ENCODE measurements around the gene ZNF488.

Gene ZNF488

GRCh38 chr10:47383261-47384147 is 589 bp downstream of the ZNF488 start:
- no peaks in the 10 kb centered on the region for H3K9me3 ChIP-seq
- peak overlapping the region; percentile 49 for H3K4me3 ChIP-seq
- in situ Hi-C loops (cut with MboI; ENCODE audit: low sequenced_read_pairs) = loop anchor here (5.0 kb wide), 2 partner anchors 1101 to 1276 kb away; no protein-coding TSS in a partner anchor
- H3K27me3 ChIP-seq (ENCODE audit: low read depth) = peaks cover 4% of the 10 kb centered on the region
- no peaks in the 10 kb centered on the region for H3K4me1 ChIP-seq
- no peak for DNase-seq (ENCODE audit: low spot score in 2 of 2)
- H3K36me3 ChIP-seq (replicated peaks) = no peaks in the 10 kb centered on the region

- no peaks in the 10 kb centered on the region for H3K4me1 ChIP-seq
- peaks cover 6% of the 10 kb centered on the region for H3K27me3 ChIP-seq (ENCODE audit: low read depth)
- no peaks in the 10 kb centered on the region for H3K9me3 ChIP-seq
- H3K36me3 ChIP-seq (replicated peaks) = no peaks in the 10 kb centered on the region
- no peak for DNase-seq (ENCODE audit: low spot score in 2 of 2)
- H3K4me3 ChIP-seq = no peak overlapping the region
- in situ Hi-C loops (cut with MboI; ENCODE audit: low sequenced_read_pairs) = loop anchor here (5.0 kb wide), 2 partner anchors 1099 to 1274 kb away; no protein-coding TSS in a partner anchor
Measured at GRCh38 chr10:47381427-47382379, 2.4 kb downstream of the ZNF488 start.

- Histone ChIP-seq H3K36me3 (replicated peaks) (no peaks in the 10 kb centered on the region), H3K4me1 (no peaks in the 10 kb centered on the region), H3K27me3 (ENCODE audit: low read depth) (peaks cover 6% of the 10 kb centered on the region), H3K4me3 (no peak overlapping the region), H3K9me3 (no peaks in the 10 kb centered on the region)
- in situ Hi-C loops (cut with MboI; ENCODE audit: low sequenced_read_pairs) = loop anchor here (5.0 kb wide), 2 partner anchors 1099 to 1274 kb away; no protein-coding TSS in a partner anchor
- DNase-seq (ENCODE audit: low spot score in 2 of 2) = no peak
Measured at GRCh38 chr10:47381103-47381395, 3.0 kb downstream of the ZNF488 start.

- Histone ChIP-seq H3K9me3 (no peaks in the 10 kb centered on the region), H3K4me1 (no peaks in the 10 kb centered on the region), H3K27me3 (ENCODE audit: low read depth) (peaks cover 6% of the 10 kb centered on the region), H3K36me3 (replicated peaks) (no peaks in the 10 kb centered on the region), H3K4me3 (no peak overlapping the region)
- no peak for DNase-seq (ENCODE audit: low spot score in 2 of 2)
- in situ Hi-C loops (cut with MboI; ENCODE audit: low sequenced_read_pairs) = loop anchor here (5.0 kb wide), 2 partner anchors 1098 to 1273 kb away; no protein-coding TSS in a partner anchor
Measured at GRCh38 chr10:47380341-47381102, 3.6 kb downstream of the ZNF488 start.

- DNase-seq (ENCODE audit: low spot score in 2 of 2) = no peak
- no peaks in the 10 kb centered on the region for H3K36me3 ChIP-seq (replicated peaks)
- no peaks in the 10 kb centered on the region for H3K4me1 ChIP-seq
- in situ Hi-C loops (cut with MboI; ENCODE audit: low sequenced_read_pairs) = loop anchor here (5.0 kb wide), 2 partner anchors 1098 to 1273 kb away; no protein-coding TSS in a partner anchor
- peaks cover 6% of the 10 kb centered on the region for H3K27me3 ChIP-seq (ENCODE audit: low read depth)
- no peaks in the 10 kb centered on the region for H3K9me3 ChIP-seq
- no peak overlapping the region for H3K4me3 ChIP-seq
Measured at GRCh38 chr10:47379901-47380300, 4.2 kb downstream of the ZNF488 start.

- Histone ChIP-seq H3K27me3 (ENCODE audit: low read depth) (peaks cover 6% of the 10 kb centered on the region), H3K9me3 (no peaks in the 10 kb centered on the region), H3K36me3 (replicated peaks) (no peaks in the 10 kb centered on the region), H3K4me3 (no peak overlapping the region), H3K4me1 (no peaks in the 10 kb centered on the region)
- no peak for DNase-seq (ENCODE audit: low spot score in 2 of 2)
- in situ Hi-C loops (cut with MboI; ENCODE audit: low sequenced_read_pairs) = no loop called here
Measured at GRCh38 chr10:47379445-47379785, 4.7 kb downstream of the ZNF488 start.

- Histone ChIP-seq H3K4me1 (no peaks in the 10 kb centered on the region), H3K36me3 (replicated peaks) (no peaks in the 10 kb centered on the region), H3K4me3 (no peak overlapping the region), H3K27me3 (ENCODE audit: low read depth) (peaks cover 6% of the 10 kb centered on the region), H3K9me3 (no peaks in the 10 kb centered on the region)
- DNase-seq (ENCODE audit: low spot score in 2 of 2) = no peak
- in situ Hi-C loops (cut with MboI; ENCODE audit: low sequenced_read_pairs) = no loop called here
Measured at GRCh38 chr10:47378606-47379444, 5.3 kb downstream of the ZNF488 start.

GRCh38 chr10:47378183-47378510 is 5.9 kb downstream of the ZNF488 start:
- Histone ChIP-seq H3K27me3 (ENCODE audit: low read depth) (peaks cover 4% of the 10 kb centered on the region), H3K4me3 (no peak overlapping the region), H3K9me3 (no peaks in the 10 kb centered on the region), H3K4me1 (no peaks in the 10 kb centered on the region), H3K36me3 (replicated peaks) (no peaks in the 10 kb centered on the region)
- in situ Hi-C loops (cut with MboI; ENCODE audit: low sequenced_read_pairs) = no loop called here
- DNase-seq (ENCODE audit: low spot score in 2 of 2) = no peak

- Histone ChIP-seq H3K27me3 (ENCODE audit: low read depth) (0 out of 2 replicates have a peak, but pooled peaks cover 2% of the 10 kb centered on the region), H3K9me3 (no peaks in the 10 kb centered on the region), H3K36me3 (replicated peaks) (no peaks in the 10 kb centered on the region), H3K4me3 (no peak overlapping the region), H3K4me1 (no peaks in the 10 kb centered on the region)
- DNase-seq (ENCODE audit: low spot score in 2 of 2) = no peak
- in situ Hi-C loops (cut with MboI; ENCODE audit: low sequenced_read_pairs) = no loop called here
Measured at GRCh38 chr10:47376522-47377220, 7.4 kb downstream of the ZNF488 start.

GRCh38 chr10:47374611-47375536 is 9.2 kb downstream of the ZNF488 start:
- H3K27me3 ChIP-seq (ENCODE audit: low read depth) = 0 out of 2 replicates have a peak, but pooled peaks cover 2% of the 10 kb centered on the region
- no peaks in the 10 kb centered on the region for H3K9me3 ChIP-seq
- H3K4me1 ChIP-seq = no peaks in the 10 kb centered on the region
- in situ Hi-C loops (cut with MboI; ENCODE audit: low sequenced_read_pairs) = no loop called here
- no peak overlapping the region for H3K4me3 ChIP-seq
- no peaks in the 10 kb centered on the region for H3K36me3 ChIP-seq (replicated peaks)
- DNase-seq (ENCODE audit: low spot score in 2 of 2) = no peak

GRCh38 chr10:47372726-47373125 is 11.4 kb downstream of the ZNF488 start:
- Histone ChIP-seq H3K9me3 (no peaks in the 10 kb centered on the region), H3K36me3 (replicated peaks) (no peaks in the 10 kb centered on the region), H3K4me3 (no peak overlapping the region), H3K27me3 (ENCODE audit: low read depth) (0 out of 2 replicates have a peak, but pooled peaks cover 2% of the 10 kb centered on the region), H3K4me1 (no peaks in the 10 kb centered on the region)
- in situ Hi-C loops (cut with MboI; ENCODE audit: low sequenced_read_pairs) = no loop called here
- peak in 1 of 2 experiments; percentile 2 for DNase-seq (ENCODE audit: low spot score in 2 of 2)
